WTC11 (cell line): Measurements from ENCODE around the gene TUG1. TPM values are rescaled to one million over a fixed set of nuclear protein-coding genes. Genes with fewer than 3 reads are reported as not detected.

Experiments
- ATAC-seq: fragments of 200-7000 bp; cut with Tn5 transposase; 2 replicates; pipeline ENCODE4 v1.10.0; 2021; ENCODE audit warnings: mild to moderate bottlenecking, moderate library complexity
- CTCF ChIA-PET: fragments of 300-600 bp; sonication (Branson Sonifier 250); formaldehyde crosslinking; loops from one replicate; lab custom pipeline; 2021; ENCODE audit warnings: antibody characterized with exemption; lab: Charles Lee
- POLR2A ChIA-PET: fragments of 350-600 bp; sonication (Branson Sonifier 250); formaldehyde crosslinking; loops from one replicate; lab custom pipeline; 2021; ENCODE audit warnings: antibody characterized with exemption; lab: Charles Lee
- DNase-seq: peaks from one replicate; pipeline ENCODE4 v3.0.0; 2021; ENCODE audit warnings: low spot score
- H3K27ac Mint-ChIP-seq: 2 replicates; pipeline ENCODE4 v1.8.0; 2021; ENCODE audit warnings: mixed read lengths
- H3K27me3 Mint-ChIP-seq: 2 replicates; pipeline ENCODE4 v1.8.0; 2021; ENCODE audit warnings: low read depth, mild to moderate bottlenecking, moderate library complexity, mixed read lengths
- H3K36me3 Mint-ChIP-seq: 2 replicates; pipeline ENCODE4 v1.8.0; 2021; ENCODE audit warnings: mixed read lengths
- H3K4me1 Mint-ChIP-seq: 2 replicates; pipeline ENCODE4 v1.8.0; 2022; ENCODE audit warnings: mixed read lengths
- H3K4me3 Mint-ChIP-seq: 2 replicates; pipeline ENCODE4 v1.8.0; 2021; ENCODE audit warnings: mild to moderate bottlenecking, moderate library complexity, mixed read lengths
- H3K9me3 Mint-ChIP-seq: 2 replicates; pipeline ENCODE4 v1.8.0; 2021; ENCODE audit warnings: mixed read lengths
- AFF4 ChIP-seq: sonication (generic); formaldehyde crosslinking; IDR thresholded peaks from 2 replicates; pipeline ENCODE4 v1.8.1; 2023; ENCODE audit warnings: mild to moderate bottlenecking, missing genetic modification reagents, borderline replicate concordance
- CDX4 ChIP-seq: fragments of 250-450 bp; sonication (Bioruptor Pico); IDR thresholded peaks from 2 replicates; pipeline ENCODE4 v1.9.0; 2021; ENCODE audit warnings: moderate library complexity, mild to moderate bottlenecking, inconsistent platforms, borderline replicate concordance
- E2F4 ChIP-seq: sonication (generic); formaldehyde crosslinking; IDR thresholded peaks from 2 replicates; pipeline ENCODE4 v1.8.1; 2022; ENCODE audit warnings: low read depth, mild to moderate bottlenecking, moderate library complexity, missing genetic modification reagents, borderline replicate concordance
- ERG ChIP-seq: fragments of 250-450 bp; sonication (Bioruptor Pico); IDR thresholded peaks from 2 replicates; pipeline ENCODE4 v1.8.0; 2021; ENCODE audit warnings: mild to moderate bottlenecking
- FOXK1 ChIP-seq: sonication (generic); formaldehyde crosslinking; IDR thresholded peaks from 2 replicates; pipeline ENCODE4 v1.8.0; 2022; ENCODE audit warnings: mild to moderate bottlenecking, moderate library complexity, missing genetic modification reagents
- FOXP1 ChIP-seq: sonication (generic); formaldehyde crosslinking; IDR thresholded peaks from 2 replicates; pipeline ENCODE4 v1.8.0; 2022; ENCODE audit warnings: missing genetic modification reagents, mild to moderate bottlenecking, moderate library complexity, borderline replicate concordance
- IRF1 ChIP-seq: sonication (generic); formaldehyde crosslinking; IDR thresholded peaks from 2 replicates; pipeline ENCODE4 v1.8.0; 2023; ENCODE audit warnings: missing genetic modification reagents
- JAZF1 ChIP-seq: fragments of 250-450 bp; sonication (Bioruptor Pico); IDR thresholded peaks from 2 replicates; pipeline ENCODE4 v1.9.0; 2021; ENCODE audit warnings: moderate library complexity, mild to moderate bottlenecking, inconsistent platforms
- MAX ChIP-seq: sonication (generic); formaldehyde crosslinking; IDR thresholded peaks from 2 replicates; pipeline ENCODE4 v1.8.0; 2022; ENCODE audit warnings: mild to moderate bottlenecking, missing genetic modification reagents
- MLX ChIP-seq: sonication (generic); formaldehyde crosslinking; IDR thresholded peaks from 2 replicates; pipeline ENCODE4 v1.8.1; 2023; ENCODE audit warnings: mild to moderate bottlenecking, missing genetic modification reagents, moderate library complexity
- NFATC4 ChIP-seq: fragments of 250-450 bp; sonication (Bioruptor Pico); IDR thresholded peaks from 2 replicates; pipeline ENCODE4 v1.9.0; 2021; ENCODE audit warnings: mild to moderate bottlenecking
- NFE2L1 ChIP-seq: sonication (generic); formaldehyde crosslinking; IDR thresholded peaks from 2 replicates; pipeline ENCODE4 v1.8.1; 2023; ENCODE audit warnings: missing genetic modification reagents
- OVOL2 ChIP-seq: fragments of 250-450 bp; sonication (Bioruptor Pico); IDR thresholded peaks from 2 replicates; pipeline ENCODE4 v1.9.0; 2021; ENCODE audit warnings: mild to moderate bottlenecking, borderline replicate concordance
- RELA ChIP-seq: sonication (generic); formaldehyde crosslinking; IDR thresholded peaks from 2 replicates; pipeline ENCODE4 v1.8.1; 2022; ENCODE audit warnings: missing genetic modification reagents, mild to moderate bottlenecking, borderline replicate concordance
- SP1 ChIP-seq: sonication (generic); formaldehyde crosslinking; conservative IDR thresholded peaks from 2 replicates; pipeline ENCODE4 v1.8.1; 2022; ENCODE audit warnings: missing genetic modification reagents
- TCF7 ChIP-seq: sonication (generic); formaldehyde crosslinking; IDR thresholded peaks from 2 replicates; pipeline ENCODE4 v1.8.0; 2022; ENCODE audit warnings: mild to moderate bottlenecking, low read depth, missing genetic modification reagents, moderate library complexity
- ZNF121 ChIP-seq: sonication (generic); formaldehyde crosslinking; IDR thresholded peaks from 2 replicates; pipeline ENCODE4 v1.8.0; 2023; ENCODE audit warnings: missing genetic modification reagents
- ZNF263 ChIP-seq: sonication (generic); formaldehyde crosslinking; IDR thresholded peaks from 2 replicates; pipeline ENCODE4 v1.8.1; 2022; ENCODE audit warnings: low read depth, mild to moderate bottlenecking, moderate library complexity, missing genetic modification reagents
- ZNF317 ChIP-seq: sonication (generic); formaldehyde crosslinking; IDR thresholded peaks from 2 replicates; pipeline ENCODE4 v1.8.1; 2023; ENCODE audit warnings: low read depth, mild to moderate bottlenecking, moderate library complexity, missing genetic modification reagents, borderline replicate concordance
- ZNF416 ChIP-seq: fragments of 250-450 bp; sonication (Bioruptor Pico); IDR thresholded peaks from 2 replicates; pipeline ENCODE4 v1.9.0; 2021; ENCODE audit warnings: mild to moderate bottlenecking, inconsistent platforms
- ZNF423 ChIP-seq: fragments of 250-450 bp; sonication (Bioruptor Pico); IDR thresholded peaks from 2 replicates; pipeline ENCODE4 v2.1.2; 2022; ENCODE audit warnings: mild to moderate bottlenecking, moderate library complexity
- total RNA-seq: library from RNA; stranded (reverse); gene quantifications from 3 replicates; pipeline ENCODE4 v1.2.3, GENCODE V29; 2021

The TUG1 gene
- total RNA-seq, 1 experiment from 2014 or later: 105 TPM

GRCh38 chr22:31001124-31001770, 32.2 kb downstream of the TUG1 start (continued):
- TF ChIP-seq NFE2L1 (no peak), OVOL2 (no peak), ZNF423 (CRISPR knock-in tag) (no peak), ZNF416 (CRISPR knock-in tag) (no peak)

- Mint-ChIP-seq H3K4me1 (peaks cover 4% of the 10 kb centered on the region), H3K36me3 (no peaks in the 10 kb centered on the region), H3K4me3 (no peak overlapping the region), H3K9me3 (peaks cover 24% of the 10 kb centered on the region), H3K27ac (no peak overlapping the region), H3K27me3 (peaks cover 33% of the 10 kb centered on the region)
- ATAC-seq (no peak), DNase-seq (no peak)
- ChIA-PET CTCF (no interaction called here), POLR2A (interaction anchor here (0.9 kb wide), 1 partner anchor 14 kb away, joined by 7 read pairs; no protein-coding TSS in a partner anchor)
- no peak for TF ChIP-seq MLX (CRISPR knock-in tag)
- no peak for TF ChIP-seq ZNF121 (CRISPR knock-in tag)
- no peak for TF ChIP-seq ZNF317 (CRISPR knock-in tag)
- TF ChIP-seq NFATC4 (CRISPR knock-in tag): no peak
- no peak for TF ChIP-seq IRF1
- TF ChIP-seq OVOL2: no peak
- no peak for TF ChIP-seq SP1 (CRISPR knock-in tag)
- TF ChIP-seq RELA (CRISPR knock-in tag): no peak
- TF ChIP-seq FOXP1: no peak
- TF ChIP-seq E2F4 (CRISPR knock-in tag): no peak
- no peak for TF ChIP-seq CDX4
- TF ChIP-seq ERG: no peak
- TF ChIP-seq MAX (CRISPR knock-in tag): no peak
- TF ChIP-seq JAZF1: no peak
- no peak for TF ChIP-seq TCF7 (CRISPR knock-in tag)
- TF ChIP-seq ZNF263 (CRISPR knock-in tag): no peak
- TF ChIP-seq FOXK1: no peak
- no peak for TF ChIP-seq AFF4 (CRISPR knock-in tag)
Measured at GRCh38 chr22:31005535-31005934, 36.5 kb downstream of the TUG1 start.
